ENCODE results near the gene TCF12. TPM values are rescaled to one million over a fixed set of nuclear protein-coding genes. Genes with fewer than 3 reads are reported as not detected.

Gene TCF12
- total RNA-seq, 1 donor from 2014 or later, result 33.2 TPM

GRCh38 chr15:57332326-57332725, 413.9 kb downstream of the TCF12 start:
- Histone ChIP-seq H3K27me3 (ENCODE audit: control insufficient read depth, insufficient read depth, low read length) (peaks cover 2% of the 10 kb centered on the region), H3K36me3 (ENCODE audit: control insufficient read depth, insufficient read depth, low read length) (no peaks in the 10 kb centered on the region), H3K4me3 (ENCODE audit: low read depth, low read length) (no peak overlapping the region)
- TF ChIP-seq, protein P1, sequence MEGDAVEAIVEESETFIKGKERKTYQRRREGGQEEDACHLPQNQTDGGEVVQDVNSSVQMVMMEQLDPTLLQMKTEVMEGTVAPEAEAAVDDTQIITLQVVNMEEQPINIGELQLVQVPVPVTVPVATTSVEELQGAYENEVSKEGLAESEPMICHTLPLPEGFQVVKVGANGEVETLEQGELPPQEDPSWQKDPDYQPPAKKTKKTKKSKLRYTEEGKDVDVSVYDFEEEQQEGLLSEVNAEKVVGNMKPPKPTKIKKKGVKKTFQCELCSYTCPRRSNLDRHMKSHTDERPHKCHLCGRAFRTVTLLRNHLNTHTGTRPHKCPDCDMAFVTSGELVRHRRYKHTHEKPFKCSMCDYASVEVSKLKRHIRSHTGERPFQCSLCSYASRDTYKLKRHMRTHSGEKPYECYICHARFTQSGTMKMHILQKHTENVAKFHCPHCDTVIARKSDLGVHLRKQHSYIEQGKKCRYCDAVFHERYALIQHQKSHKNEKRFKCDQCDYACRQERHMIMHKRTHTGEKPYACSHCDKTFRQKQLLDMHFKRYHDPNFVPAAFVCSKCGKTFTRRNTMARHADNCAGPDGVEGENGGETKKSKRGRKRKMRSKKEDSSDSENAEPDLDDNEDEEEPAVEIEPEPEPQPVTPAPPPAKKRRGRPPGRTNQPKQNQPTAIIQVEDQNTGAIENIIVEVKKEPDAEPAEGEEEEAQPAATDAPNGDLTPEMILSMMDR (IDR thresholded peaks at IDR 0.05; ENCODE audit: insufficient read depth, low read length, severe bottlenecking), result no peak
- FAIRE-seq (no peak), DNase-seq (ENCODE audit: low read depth) (no peak)

- TF ChIP-seq, protein P1 (IDR thresholded peaks at IDR 0.05; ENCODE audit: insufficient read depth, low read length, severe bottlenecking), result no peak
- Histone ChIP-seq H3K4me3 (ENCODE audit: low read depth, low read length) (no peak overlapping the region), H3K27me3 (ENCODE audit: control insufficient read depth, insufficient read depth, low read length) (no peaks in the 10 kb centered on the region), H3K36me3 (ENCODE audit: control insufficient read depth, insufficient read depth, low read length) (no peaks in the 10 kb centered on the region)
- FAIRE-seq (no peak), DNase-seq (ENCODE audit: low read depth) (peak; percentile 37)
Observed at GRCh38 chr15:57333487-57333886, 415.0 kb downstream of the TCF12 start.

DNA sequence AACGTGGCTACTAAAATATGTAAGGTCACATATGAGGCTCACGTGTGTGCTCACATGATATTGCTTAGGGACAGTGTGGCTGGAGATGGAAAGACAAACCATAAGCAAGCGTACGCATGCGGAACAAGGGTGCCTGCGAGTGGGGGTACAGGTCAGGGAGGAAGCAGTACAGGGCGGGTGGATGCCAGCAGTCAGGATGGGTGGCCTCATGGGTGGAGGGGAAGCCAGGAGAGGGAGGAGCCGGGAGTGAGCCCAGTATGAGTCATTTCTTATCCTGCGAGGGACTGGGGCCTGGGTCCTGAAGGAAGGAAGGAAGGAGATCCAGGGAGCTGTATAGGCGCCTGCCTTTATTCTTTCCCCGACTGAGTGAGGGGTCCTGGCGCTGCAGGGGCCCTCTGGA, 415.8 kb downstream of the TCF12 start:
- DNase-seq (ENCODE audit: low read depth) (peak; percentile 60), FAIRE-seq (no peak)
- Histone ChIP-seq H3K36me3 (ENCODE audit: control insufficient read depth, insufficient read depth, low read length) (no peaks in the 10 kb centered on the region), H3K4me3 (ENCODE audit: low read depth, low read length) (no peak overlapping the region), H3K27me3 (ENCODE audit: control insufficient read depth, insufficient read depth, low read length) (no peaks in the 10 kb centered on the region)
- TF ChIP-seq, protein P1 (IDR thresholded peaks at IDR 0.05; ENCODE audit: insufficient read depth, low read length, severe bottlenecking), result no peak

DNA sequence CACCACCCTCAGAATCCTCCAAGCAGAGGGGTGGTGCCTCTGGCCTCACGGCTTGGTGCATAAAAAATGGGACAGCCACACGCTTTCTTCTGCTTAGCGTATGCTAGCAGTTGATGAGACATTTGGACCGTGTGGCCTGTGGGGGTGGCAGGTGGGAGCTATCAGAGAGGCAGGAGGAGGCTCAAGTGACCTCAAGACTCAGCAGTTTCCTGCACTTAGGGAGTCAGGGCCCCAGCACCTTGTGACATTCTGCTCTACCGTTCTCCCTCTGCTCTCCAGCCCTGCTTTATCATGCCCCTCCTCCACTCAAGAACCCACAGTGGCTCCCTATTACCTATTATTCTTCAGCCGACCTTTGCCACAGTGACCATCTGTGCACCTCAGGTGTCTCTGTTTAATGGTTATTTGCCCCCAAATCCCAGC, 416.9 kb downstream of the TCF12 start:
- DNase-seq (ENCODE audit: low read depth) (no peak), FAIRE-seq (no peak)
- no peaks in the 10 kb centered on the region for H3K36me3 ChIP-seq (ENCODE audit: control insufficient read depth, insufficient read depth, low read length)
- no peaks in the 10 kb centered on the region for H3K27me3 ChIP-seq (ENCODE audit: control insufficient read depth, insufficient read depth, low read length)
- TF ChIP-seq, protein P1 (IDR thresholded peaks at IDR 0.05; ENCODE audit: insufficient read depth, low read length, severe bottlenecking), result no peak
- no peak overlapping the region for H3K4me3 ChIP-seq (ENCODE audit: low read depth, low read length)

GRCh38 chr15:57335719-57336118, 417.3 kb downstream of the TCF12 start:
- Histone ChIP-seq H3K27me3 (ENCODE audit: control insufficient read depth, insufficient read depth, low read length) (no peaks in the 10 kb centered on the region), H3K4me3 (ENCODE audit: low read depth, low read length) (no peak overlapping the region), H3K36me3 (ENCODE audit: control insufficient read depth, insufficient read depth, low read length) (no peaks in the 10 kb centered on the region)
- FAIRE-seq (no peak), DNase-seq (ENCODE audit: low read depth) (no peak)
- TF ChIP-seq, protein P1 (IDR thresholded peaks at IDR 0.05; ENCODE audit: insufficient read depth, low read length, severe bottlenecking), result no peak

DNA sequence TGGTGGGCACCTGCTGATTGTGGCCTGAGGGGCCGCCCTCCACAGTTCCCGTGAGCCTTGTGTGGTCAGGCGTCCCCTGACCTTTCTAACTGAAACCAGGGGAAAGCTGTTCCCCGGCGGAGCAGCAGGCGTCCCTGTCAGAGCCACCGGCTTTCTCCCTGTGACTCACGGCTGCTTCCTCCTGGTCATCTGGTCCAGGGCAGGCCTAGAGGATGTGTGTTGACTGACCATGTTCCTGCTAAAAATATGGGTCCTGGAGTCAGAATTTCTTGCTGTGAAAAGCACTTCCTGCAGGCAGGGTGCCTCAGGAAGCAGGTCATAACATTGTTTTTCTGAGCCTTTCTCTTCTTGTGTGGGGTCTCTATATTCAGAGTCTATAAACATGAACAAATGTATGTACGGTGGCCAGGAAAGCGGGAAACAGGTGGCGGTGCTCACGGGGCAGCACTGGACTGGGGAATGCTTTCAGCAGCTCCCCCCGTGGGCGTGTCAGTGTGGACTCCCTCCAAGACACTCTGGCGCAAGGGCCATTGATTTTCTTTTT, 419.5 kb downstream of the TCF12 start:
- TF ChIP-seq, protein P1 (IDR thresholded peaks at IDR 0.05; ENCODE audit: insufficient read depth, low read length, severe bottlenecking), result no peak
- no peaks in the 10 kb centered on the region for H3K36me3 ChIP-seq (ENCODE audit: control insufficient read depth, insufficient read depth, low read length)
- DNase-seq (ENCODE audit: low read depth) (no peak), FAIRE-seq (no peak)
- H3K27me3 ChIP-seq (ENCODE audit: control insufficient read depth, insufficient read depth, low read length), result no peaks in the 10 kb centered on the region
- no peak overlapping the region for H3K4me3 ChIP-seq (ENCODE audit: low read depth, low read length)

Data from bronchial epithelial cell (primary cell).